Fibroblast of mammary gland (primary cell): ENCODE measurements around the gene ZNF140.
A peak's percentile ranks its signal among the peaks of the same experiment; 100 is the strongest.

Source experiments
- DNase-seq: peaks from one replicate; pipeline ENCODE4 v3.0.0-alpha.2; 2010; ENCODE audit warnings: low read depth
- H3K4me3 ChIP-seq: 2 replicates; pipeline ENCODE4 v1.5.1; 2011; ENCODE audit warnings: low read depth, mild to moderate bottlenecking, low read length, moderate library complexity; ENCODE audit not compliant: control insufficient read depth
- TF ChIP-seq, protein P1 (sequence below): conservative IDR thresholded peaks from 2 replicates; pipeline ENCODE4 v1.5.1; 2011; ENCODE audit warnings: low read depth, low read length, inconsistent platforms; ENCODE audit not compliant: control insufficient read depth, insufficient read depth

Gene ZNF140

DNA sequence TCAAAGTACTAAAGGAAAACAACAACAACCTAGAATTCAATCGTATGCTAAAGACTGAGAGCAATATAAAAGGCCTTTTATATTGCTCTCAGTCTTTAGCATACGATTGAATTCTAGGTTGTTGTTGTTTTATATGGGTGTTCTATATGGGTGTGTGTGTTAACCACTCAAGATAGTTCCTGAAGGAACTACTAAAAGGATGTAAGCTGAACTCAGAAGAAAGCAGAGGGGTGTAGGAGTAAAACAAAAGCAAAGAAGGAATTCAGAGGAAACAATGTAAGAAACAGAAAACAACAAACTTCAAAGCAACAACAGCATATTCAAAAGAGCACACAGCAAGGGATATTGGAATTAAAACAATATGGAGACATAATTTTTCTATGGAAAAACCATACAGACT is 44.0 kb downstream of the ZNF140 start:
- no peak overlapping the region for H3K4me3 ChIP-seq
- TF ChIP-seq, protein P1, sequence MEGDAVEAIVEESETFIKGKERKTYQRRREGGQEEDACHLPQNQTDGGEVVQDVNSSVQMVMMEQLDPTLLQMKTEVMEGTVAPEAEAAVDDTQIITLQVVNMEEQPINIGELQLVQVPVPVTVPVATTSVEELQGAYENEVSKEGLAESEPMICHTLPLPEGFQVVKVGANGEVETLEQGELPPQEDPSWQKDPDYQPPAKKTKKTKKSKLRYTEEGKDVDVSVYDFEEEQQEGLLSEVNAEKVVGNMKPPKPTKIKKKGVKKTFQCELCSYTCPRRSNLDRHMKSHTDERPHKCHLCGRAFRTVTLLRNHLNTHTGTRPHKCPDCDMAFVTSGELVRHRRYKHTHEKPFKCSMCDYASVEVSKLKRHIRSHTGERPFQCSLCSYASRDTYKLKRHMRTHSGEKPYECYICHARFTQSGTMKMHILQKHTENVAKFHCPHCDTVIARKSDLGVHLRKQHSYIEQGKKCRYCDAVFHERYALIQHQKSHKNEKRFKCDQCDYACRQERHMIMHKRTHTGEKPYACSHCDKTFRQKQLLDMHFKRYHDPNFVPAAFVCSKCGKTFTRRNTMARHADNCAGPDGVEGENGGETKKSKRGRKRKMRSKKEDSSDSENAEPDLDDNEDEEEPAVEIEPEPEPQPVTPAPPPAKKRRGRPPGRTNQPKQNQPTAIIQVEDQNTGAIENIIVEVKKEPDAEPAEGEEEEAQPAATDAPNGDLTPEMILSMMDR: no peak

DNA sequence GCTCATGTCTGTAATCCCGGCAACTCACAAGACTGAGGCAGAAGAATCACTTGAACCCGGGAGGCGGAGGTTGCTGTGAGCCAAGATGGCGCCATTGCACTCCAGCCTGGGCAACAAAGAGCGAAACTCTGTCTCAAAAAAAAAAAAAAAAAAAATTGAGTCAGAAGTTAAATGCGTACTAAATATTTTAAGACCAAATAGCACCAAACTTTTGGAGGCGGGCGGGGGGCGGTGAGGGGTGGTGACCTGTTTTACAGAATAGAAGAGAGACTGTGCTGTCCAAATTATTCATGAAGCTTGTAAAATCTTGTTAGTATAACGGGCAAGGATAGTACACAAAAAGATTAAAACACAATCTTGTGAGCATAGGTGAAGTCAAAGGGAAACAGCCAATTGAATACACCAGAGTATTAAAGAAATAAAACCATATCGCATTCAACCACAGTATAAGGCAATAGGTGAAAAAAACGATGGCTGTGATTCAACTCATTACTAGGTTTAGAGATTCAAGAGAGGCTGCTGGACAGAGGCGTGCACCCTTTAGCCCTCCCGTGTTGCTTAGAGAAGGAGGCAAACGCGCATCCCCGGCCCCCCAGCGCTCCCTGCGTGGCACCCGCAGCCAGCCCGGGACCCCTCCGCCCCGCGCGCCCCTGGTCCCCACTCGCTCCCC is 48.8 kb downstream of the ZNF140 start:
- H3K4me3 ChIP-seq: peak overlapping the region; percentile 90
- DNase-seq: peak; percentile 42

More for the DNA sequence above, 44.0 kb downstream of the ZNF140 start:
- DNase-seq: no peak

DNA sequence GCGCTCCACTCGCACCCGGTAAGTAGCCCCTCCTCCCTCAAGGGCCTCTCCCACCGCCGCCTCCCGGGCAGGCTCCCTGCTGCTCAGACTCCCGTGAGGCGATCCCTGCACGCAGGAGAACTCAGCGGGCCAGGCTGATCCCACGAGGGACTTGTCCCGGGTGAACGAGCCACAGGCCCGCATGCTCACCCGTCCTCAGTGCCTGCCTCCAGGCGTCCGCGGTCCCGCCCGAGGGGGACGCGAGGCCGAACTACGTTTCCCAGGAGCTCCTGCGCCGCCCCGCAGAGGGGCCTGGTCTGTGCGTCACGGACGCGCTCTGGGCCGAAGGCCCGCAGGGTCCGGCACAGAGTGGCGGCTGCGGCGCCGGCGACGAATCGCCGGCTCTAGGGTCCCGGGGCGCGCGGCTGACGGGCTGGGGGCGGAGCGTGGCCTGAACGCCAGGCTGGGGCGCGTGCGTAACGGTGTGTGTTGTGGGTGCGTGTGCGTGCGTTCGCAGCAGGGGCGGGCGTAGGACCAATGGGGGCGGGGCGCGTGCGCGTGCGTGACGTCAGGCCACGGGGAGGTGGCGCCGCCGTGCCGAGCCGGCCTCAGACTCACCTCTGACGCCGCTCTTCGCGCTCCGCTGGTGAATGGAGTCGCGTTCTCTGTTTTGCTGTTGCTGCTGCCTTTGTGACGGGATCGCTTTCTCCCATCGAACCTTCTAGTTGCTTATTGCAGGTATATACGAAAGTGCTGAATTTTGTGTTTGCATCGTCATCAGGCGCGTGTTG is 49.5 kb downstream of the ZNF140 start, which contains the start of the genes ZNF10 and ZNF891:
Gene ZNF10, plus strand, starts transcription at position 590 of the 770 bp plus-strand sequence. CDS start 13,866 bp downstream, outside the sequence.
Gene ZNF891, minus strand, starts transcription at position 237 of the 770 bp plus-strand sequence. CDS start 8,356 bp downstream, outside the sequence.
- TF ChIP-seq, protein P1: no peak

More for the DNA sequence above, 48.8 kb downstream of the ZNF140 start:
- TF ChIP-seq, protein P1: no peak

DNA sequence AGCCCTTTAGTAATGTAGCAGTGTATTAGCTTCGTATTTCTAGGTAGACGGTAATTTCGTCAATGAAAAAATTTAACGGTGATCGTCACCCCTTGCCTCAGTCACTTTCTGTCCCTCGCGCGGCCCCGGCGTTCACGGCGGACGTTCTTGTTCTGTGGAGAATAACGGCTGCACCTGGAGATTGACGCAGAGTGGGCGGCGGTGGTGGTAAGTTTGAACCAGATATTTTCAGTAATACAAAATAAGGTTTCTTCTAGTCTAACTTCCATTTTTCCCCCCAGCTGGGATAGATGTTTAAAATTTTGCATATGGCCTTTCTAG is 50.0 kb downstream of the ZNF140 start:
- DNase-seq: no peak
- H3K4me3 ChIP-seq: peak overlapping the region; percentile 90
- TF ChIP-seq, protein P1: no peak

More for the DNA sequence above, 49.5 kb downstream of the ZNF140 start, which contains the start of the genes ZNF10 and ZNF891:
- peak within 1 kb of the TSS; percentile 90 for H3K4me3 ChIP-seq
- DNase-seq: peak; percentile 94

DNA sequence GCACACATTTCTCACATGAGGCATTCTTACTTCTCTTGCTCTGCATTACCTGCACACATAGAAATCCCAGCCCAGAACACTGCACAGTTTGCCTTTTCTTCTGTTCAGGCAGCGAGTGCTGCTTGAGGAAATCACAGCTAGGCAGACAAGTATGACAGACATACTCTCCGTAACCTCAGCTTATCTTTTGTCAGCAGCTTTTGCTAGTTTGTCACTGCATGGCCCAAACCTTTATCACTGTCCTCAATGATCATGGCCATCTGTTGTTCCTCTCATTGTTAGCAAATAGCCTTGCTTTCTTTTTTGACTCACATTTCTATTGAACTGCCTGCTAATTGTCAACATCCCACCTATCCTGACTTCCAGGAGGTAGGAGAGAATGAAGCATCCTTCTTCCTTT is 55.0 kb downstream of the ZNF140 start:
- no peak for DNase-seq
- TF ChIP-seq, protein P1: no peak
- no peak overlapping the region for H3K4me3 ChIP-seq

DNA sequence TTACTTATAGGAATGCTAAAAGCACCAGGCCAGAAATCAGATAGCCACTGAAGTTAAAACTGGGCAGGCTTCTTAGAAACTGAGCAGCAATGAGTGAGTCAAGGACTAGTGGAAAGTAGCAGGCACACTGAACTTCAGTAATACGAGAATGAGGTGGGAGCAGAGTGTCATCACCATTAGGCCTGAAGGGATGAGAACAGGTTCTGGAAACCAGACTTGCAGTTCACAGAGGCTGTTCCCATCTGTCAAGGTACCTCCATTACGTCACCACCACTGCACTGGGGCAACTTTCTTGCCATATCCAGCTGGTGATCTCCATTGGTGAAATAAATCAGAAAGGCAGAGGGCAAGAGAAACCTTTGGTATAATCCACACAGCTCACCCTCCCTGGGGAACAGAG is 65.3 kb downstream of the ZNF140 start:
- no peak overlapping the region for H3K4me3 ChIP-seq
- TF ChIP-seq, protein P1: no peak

More for the DNA sequence above, 65.3 kb downstream of the ZNF140 start:
- DNase-seq: no peak
